T-helper 1 cell treated with Interleukin-12 subunit alpha and Interleukin-12 subunit beta and Interleukin-4 antibody, amounts not matched to agents 30 ng/mL and 1 ng/mL, for 36 hours (primary cell): ENCODE measurements around the gene EYS. TPM values are rescaled to one million over a fixed set of nuclear protein-coding genes. Genes with fewer than 3 reads are reported as not detected.

Experiments
- intact Hi-C: fragments of 100-400 bp; cut with micrococcal nuclease; formaldehyde crosslinking; loops from one replicate; pipeline ENCODE4 v1.15.1; 2024
- total RNA-seq: library from RNA; stranded (reverse); gene quantifications from 2 replicates; pipeline ENCODE4 v1.2.3, GENCODE V29; 2022

EYS gene
- total RNA-seq, 1 donor from 2014 or later, result not detected

DNA sequence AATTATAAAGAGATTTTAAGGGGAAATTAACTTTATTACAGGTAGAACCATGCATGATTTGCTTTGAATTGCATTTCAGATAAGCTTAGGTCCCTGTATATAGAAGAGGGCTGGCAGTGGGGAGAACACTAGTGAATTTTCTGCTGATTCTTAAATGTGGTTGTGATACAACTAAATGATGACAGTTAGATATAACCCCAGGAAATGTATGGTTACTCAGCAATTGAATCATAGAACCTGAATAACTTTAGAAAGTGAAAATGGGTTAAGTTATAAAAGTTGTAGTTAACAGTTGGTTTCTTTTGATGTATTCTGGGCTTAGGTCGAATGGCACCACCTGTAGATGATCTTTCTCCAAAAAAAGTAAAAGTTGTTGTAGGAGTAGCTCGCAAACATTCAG is 2001.3 kb downstream of the EYS start:
- intact Hi-C loops, result loop anchor here (2.0 to 5.0 kb wide), 2 partner anchors 107 to 128 kb away; no protein-coding TSS in a partner anchor

DNA sequence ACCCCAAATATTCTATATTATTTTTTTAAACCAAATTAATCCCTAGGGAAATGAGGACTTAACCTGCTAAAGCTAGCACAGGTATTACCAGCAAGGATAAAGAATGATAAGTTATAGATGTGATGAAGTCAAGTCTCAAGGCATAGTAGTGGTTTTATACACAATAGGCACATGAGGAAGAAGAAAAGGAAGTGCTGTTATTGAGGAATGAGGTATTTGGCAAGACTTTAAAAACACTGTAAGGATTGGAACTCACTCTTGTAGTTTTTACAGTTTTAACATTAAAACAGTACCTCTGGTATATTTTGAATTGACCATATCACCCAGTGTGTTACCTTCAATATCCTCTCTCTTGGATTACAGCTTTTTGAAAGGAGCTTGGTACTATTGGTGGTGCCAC is 2016.8 kb downstream of the EYS start:
- intact Hi-C loops, result no loop called here

DNA sequence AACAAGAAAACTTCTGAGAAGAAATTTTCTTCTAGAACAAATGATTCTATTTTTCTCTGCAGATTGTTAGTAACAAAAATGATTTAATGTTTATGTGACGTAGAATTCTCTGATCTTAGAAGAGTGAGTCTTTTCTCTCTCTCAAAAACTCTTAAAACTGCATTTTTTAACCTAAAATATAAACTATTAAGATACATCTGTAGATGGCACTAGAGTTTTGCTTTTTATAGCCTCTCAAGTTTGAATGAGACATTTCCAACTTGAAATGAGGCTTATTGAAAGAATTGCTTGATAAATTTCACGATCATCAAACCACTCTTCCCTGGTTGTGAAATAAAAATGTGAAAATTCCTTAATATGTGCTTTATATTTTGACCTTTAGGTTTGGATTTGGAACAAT is 2017.6 kb downstream of the EYS start:
- intact Hi-C loops, result no loop called here

DNA sequence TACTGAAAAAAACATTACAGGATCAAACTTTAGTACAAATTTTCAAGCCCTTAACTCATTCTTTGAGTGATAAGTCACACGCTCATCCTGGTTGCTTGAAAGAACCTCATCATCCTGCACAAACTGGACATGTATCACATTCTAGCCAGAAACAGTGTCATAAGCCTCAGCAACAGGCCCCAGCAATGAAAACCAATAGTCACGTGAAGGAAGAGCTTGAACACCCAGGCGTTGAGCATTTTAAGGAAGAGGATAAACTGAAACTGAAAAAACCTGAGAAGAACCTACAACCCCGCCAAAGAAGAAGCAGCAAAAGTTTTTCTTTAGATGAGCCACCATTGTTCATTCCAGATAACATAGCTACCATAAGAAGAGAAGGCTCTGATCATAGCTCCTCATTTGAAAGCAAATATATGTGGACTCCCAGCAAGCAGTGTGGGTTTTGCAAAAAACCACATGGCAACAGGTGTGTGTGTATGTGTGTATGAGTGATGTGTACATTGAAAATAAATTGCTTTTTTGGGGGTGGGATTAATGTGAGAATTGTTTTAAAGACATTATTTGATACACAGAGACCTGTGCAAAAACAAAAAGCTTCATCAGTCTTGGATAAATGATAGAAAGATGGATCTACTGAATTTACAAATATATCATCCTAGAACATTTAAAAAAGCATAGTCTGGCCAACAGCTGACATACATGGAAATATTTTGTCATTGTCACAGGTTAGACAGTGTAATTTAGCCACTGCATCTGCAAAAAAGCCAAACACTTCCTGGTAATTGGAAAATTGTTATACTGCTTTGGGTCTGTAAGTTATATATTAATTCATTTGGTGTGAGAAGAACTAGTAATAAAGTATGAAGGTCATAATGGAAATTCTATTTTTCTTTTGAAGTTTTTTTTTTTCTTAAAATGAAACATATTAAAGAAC is 2021.3 kb downstream of the EYS start:
- intact Hi-C loops, result no loop called here

DNA sequence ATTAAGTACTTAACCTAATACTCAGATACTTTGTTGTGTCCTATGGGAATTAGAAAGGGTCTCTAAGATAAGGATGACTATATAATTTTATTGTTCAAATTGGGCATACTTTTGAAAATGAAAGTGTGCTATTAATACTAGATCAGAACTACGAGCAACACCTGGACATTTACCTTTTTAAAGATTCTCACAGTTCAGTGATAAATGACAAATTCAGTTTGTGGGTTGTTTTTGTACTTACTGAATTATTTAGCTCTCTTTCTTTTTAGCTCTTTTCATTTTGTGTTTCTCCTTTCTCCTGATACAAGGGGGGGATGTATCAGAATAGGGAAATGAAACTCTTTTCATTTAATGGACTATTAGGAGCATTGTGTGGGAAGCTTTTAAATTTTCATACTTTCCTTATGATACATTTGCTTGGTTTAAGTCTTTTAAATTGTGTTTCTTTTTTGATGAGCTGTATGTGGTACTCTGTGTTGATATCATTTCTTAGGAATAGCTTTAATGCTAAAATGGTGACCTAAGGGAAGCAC is 2023.9 kb downstream of the EYS start:
- intact Hi-C loops, result no loop called here

DNA sequence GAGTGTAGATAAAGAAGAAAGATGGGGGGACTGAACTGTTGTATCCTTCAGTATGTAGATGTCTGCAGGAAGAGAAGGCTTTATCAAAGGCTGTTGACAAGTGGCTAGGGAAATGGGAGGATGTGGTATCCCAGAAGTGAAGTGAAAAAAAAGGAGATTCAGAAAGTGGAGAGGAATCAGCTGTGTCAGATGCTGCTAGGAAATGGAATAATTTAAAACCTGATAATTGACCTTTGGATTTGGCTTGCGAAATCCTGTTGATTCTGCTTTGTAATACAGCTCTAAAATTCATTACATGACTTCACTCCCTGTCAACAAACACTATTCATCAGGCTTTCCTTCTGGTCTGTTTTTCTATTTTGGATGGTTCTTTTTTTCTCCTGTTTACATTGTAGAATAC is 2029.7 kb downstream of the EYS start:
- intact Hi-C loops, result no loop called here

DNA sequence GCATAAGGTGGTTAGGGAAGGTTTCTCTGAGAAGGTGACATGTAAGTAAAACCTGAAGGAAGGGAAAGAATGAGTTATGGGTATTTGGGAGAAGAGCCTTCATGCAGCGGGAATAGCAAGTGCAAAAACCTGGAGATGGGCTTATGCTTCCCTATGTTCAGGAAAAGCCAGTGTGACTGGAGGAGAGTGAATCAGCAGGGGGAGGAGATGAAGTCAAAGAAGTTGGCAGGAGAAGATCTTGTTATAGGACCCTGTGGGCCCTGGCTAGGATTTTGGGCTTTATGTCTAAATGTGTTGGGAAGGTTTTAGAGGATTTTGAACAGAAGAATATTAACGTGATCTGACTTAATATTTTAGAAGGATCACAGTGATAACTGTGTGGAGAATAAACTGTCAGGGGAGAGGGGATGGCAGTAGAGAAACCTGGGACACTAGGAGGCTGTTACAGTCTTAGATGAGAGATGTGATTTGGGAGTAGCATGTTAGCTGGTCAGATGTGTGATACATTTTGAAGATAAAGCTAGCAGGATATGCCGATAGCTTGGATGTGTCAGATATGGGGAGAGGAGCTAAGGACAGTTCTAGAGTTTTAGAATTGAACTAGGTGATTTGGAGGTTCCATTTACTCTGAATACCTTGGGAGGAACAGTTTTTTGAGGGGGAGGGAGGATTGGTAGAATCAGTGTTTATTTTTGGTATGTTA is 2030.5 kb downstream of the EYS start:
- intact Hi-C loops, result no loop called here

DNA sequence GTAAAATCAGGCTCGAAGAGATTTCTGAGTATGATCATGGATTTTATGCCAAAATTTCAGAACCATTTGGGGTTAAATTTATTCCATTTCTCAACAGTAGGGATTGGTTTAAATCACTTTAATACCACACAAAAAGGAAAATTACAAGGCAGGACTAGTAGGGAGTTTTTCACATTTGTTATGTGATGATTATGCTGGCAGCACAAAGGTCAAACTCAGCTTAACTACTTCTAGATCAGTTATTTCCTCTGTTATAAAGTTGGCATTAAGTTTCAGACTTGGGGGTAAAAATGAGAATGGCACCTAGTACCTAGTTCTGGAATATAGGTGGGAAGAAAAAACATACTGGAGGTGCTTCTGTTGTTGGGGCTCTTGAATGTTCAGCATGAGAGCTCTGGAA is 2031.9 kb downstream of the EYS start:
- intact Hi-C loops, result no loop called here

DNA sequence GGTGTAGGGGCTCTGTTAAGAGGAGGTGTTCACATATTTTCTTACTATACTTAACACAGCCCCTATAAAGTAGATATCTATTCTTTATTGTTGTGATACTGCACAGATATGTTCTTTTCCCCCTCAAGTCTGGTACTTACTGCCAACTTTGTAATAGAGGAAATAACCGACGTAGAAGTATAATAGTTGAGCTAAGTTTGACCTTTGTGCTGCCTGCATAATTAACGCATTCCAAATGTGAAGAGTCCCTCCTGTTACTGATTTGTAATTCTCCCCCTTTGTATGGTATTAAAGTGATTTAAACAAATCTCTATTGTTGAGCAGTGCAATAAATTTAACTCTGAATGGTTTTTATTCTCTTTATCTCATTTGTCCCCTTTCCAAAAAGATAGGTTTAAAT is 2032.4 kb downstream of the EYS start:
- intact Hi-C loops, result no loop called here

DNA sequence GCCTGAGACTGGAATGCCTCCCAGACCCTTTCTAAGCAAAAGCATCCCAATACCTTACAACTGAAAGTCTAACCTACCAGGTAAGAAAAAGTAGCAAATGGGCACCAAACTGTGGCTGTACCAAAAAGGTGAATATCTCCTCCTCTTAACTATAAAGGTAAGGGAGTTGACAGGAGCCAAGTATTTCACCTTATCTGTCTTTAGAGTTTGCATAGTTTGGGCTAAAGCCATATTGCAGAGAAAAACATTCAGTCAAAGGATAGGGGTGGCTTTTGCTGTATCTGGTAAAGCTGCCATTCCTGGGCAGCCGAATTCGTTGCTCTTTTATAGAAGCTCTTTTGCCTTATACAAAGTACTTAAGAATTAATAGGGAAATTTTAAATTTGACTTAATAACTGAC is 2033.3 kb downstream of the EYS start:
- intact Hi-C loops, result no loop called here

DNA sequence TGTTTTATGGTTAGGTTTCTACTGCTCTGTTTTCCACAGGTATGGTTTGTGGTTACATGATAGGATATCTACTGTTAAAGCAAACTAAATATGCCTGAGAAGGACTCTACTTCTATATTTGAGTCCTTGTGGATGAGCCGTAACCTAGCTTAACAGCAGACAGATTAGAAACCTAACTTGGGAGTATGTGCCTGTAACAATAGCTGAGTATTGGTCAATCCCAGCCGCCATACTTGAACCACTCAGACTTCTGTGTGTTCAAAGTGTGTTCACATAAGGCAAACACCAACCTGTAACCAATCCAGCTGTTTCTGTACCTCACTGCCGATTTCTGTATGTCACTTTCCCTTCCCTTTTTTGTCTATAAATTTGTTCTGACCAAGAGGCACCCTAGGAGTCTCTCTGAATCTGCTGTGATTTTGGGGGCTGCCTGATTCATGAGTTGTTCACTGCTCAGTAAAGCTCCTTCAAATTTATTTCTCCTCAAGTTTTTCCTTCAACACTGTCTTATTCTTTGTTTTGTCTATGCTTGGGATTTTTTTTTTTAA is 2034.4 kb downstream of the EYS start:
- intact Hi-C loops, result no loop called here

DNA sequence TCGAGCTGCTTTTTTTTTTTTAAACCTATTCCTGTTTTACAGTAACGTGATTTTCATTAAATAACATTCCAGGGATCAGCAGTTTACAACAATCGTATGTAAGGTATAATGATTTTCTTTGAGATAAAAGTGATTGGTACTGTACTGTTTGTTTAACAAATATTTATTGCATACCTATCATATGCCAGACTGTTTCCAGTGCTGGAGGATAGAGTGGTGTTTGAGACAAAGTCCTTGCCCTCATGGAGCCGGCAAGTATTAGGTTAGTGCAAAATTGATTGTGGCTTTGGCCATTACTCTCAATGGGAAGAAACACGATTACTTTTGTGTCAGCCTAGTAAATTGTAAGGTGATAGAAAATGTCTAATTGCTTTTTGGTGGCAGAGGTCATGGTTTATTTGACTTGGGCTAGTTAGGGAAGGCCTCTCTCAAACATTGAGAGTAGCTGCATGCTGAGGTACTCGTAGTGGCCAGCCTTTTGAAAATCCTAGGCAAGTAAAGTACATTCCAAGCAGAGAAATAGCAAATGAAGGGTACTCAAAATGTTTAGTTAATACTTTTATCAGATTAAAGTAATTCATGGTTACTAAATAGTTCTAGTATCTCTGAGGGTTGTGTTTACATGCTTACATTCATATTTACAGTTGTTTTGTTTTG is 2035.8 kb downstream of the EYS start:
- intact Hi-C loops, result no loop called here
